ENCODE measurements around the gene RHBDL2.
"Not testable (repeated sequence)": the region's sequence is repeated elsewhere in the genome, so short reads cannot be mapped to it uniquely, and the experiment has no call there.

The RHBDL2 gene

DNA sequence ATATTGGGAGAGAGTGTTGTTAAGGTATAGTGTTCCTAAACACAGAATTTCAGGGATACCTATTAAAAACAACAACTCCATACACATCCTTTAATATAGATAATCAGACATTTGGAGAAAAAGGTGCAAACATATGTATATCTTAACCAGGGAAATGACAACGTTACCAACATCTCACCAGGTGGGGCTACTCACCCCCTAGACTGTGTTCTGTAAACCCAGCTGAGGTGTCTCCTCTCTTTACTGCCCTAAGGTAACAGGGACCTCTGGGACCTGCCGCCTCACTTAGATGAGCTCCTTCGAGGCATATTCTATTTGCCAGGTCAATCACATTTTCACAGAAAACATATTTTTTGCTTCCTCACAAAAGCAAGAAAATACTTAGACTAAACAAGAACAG, 95.4 kb downstream of the RHBDL2 start:
- H3K36me3 ChIP-seq (ENCODE audit: insufficient read depth, low read length): peaks cover 43% of the 10 kb centered on the region
- no peaks in the 10 kb centered on the region for H3K4me1 ChIP-seq (ENCODE audit: insufficient read depth, low read length)
- no peak overlapping the region for H3K9ac ChIP-seq (ENCODE audit: low read length)
- no peak overlapping the region for H3K4me3 ChIP-seq (ENCODE audit: low read depth in 1 of 2, low read length in 2 of 2)
- H3K9me3 ChIP-seq (ENCODE audit: low read length): no peaks in the 10 kb centered on the region
- no peak overlapping the region for H3K27ac ChIP-seq (ENCODE audit: low read depth, low read length)
- no peaks in the 10 kb centered on the region for H3K27me3 ChIP-seq (ENCODE audit: control insufficient read depth in 1 of 2, insufficient read depth in 2 of 2, low read length in 2 of 2)

- not testable (repeated sequence) for H3K9ac ChIP-seq (ENCODE audit: low read length); H3K27me3 ChIP-seq (ENCODE audit: control insufficient read depth in 1 of 2, insufficient read depth in 2 of 2, low read length in 2 of 2); H3K4me3 ChIP-seq (ENCODE audit: low read depth in 1 of 2, low read length in 2 of 2); H3K27ac ChIP-seq (ENCODE audit: low read depth, low read length); H3K9me3 ChIP-seq (ENCODE audit: low read length); H3K4me1 ChIP-seq (ENCODE audit: insufficient read depth, low read length)
- H3K36me3 ChIP-seq (ENCODE audit: insufficient read depth, low read length): peaks cover 46% of the 10 kb centered on the region
Measured at GRCh38 chr1:38845088-38845487, 96.5 kb downstream of the RHBDL2 start.

DNA sequence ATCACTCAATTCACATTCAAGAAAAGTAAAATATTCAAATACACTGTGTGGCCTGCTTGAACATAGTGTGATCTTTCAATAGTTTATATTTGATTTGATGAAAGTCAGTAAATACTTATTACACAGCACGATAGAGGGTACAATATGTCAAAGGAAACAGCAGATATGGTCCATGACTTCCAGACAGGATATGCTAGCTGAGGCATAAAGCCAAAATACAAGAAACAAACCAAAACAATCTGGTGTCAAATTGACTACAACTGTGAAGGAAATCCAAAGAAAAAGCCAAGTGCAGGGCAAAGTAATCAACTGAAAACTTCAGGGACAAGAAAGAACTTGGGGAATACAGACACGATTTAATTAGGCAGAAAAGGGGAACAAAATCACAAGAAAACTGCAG, 101.3 kb downstream of the RHBDL2 start:
- H3K9ac ChIP-seq (ENCODE audit: low read length): no peak overlapping the region
- H3K4me3 ChIP-seq (ENCODE audit: low read depth in 1 of 2, low read length in 2 of 2): no peak overlapping the region
- H3K36me3 ChIP-seq (ENCODE audit: insufficient read depth, low read length): peaks cover 33% of the 10 kb centered on the region
- H3K9me3 ChIP-seq (ENCODE audit: low read length): no peaks in the 10 kb centered on the region
- H3K27me3 ChIP-seq (ENCODE audit: control insufficient read depth in 1 of 2, insufficient read depth in 2 of 2, low read length in 2 of 2): no peaks in the 10 kb centered on the region
- no peaks in the 10 kb centered on the region for H3K4me1 ChIP-seq (ENCODE audit: insufficient read depth, low read length)
- no peak overlapping the region for H3K27ac ChIP-seq (ENCODE audit: low read depth, low read length)

DNA sequence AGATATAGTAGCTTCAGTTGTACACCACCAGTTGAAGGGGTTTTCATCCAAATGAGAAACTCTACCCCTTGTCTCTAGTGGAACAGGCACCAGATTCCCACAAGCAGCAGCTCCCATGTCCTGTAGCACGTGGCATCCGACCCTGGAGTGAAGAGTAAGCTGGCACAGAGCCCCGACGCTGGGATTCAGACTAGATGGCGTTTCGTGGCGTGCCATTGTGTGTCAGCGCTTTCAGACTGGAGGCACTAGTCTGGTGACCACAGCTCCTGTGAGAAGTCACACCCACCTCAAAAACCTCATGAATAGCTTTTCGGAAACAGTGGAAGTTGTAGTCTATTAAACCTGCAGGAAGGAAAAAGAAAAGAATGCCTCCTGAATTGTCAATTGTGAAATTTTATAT, 102.3 kb downstream of the RHBDL2 start:
- peaks cover 29% of the 10 kb centered on the region for H3K36me3 ChIP-seq (ENCODE audit: insufficient read depth, low read length)
- H3K4me3 ChIP-seq (ENCODE audit: low read depth in 1 of 2, low read length in 2 of 2): no peak overlapping the region
- no peaks in the 10 kb centered on the region for H3K27me3 ChIP-seq (ENCODE audit: control insufficient read depth in 1 of 2, insufficient read depth in 2 of 2, low read length in 2 of 2)
- no peaks in the 10 kb centered on the region for H3K4me1 ChIP-seq (ENCODE audit: insufficient read depth, low read length)
- H3K27ac ChIP-seq (ENCODE audit: low read depth, low read length): no peak overlapping the region
- no peaks in the 10 kb centered on the region for H3K9me3 ChIP-seq (ENCODE audit: low read length)
- H3K9ac ChIP-seq (ENCODE audit: low read length): no peak overlapping the region

GRCh38 chr1:38836316-38836715, 105.3 kb downstream of the RHBDL2 start:
- peaks cover 22% of the 10 kb centered on the region for H3K36me3 ChIP-seq (ENCODE audit: insufficient read depth, low read length)
- not testable (repeated sequence) for H3K9ac ChIP-seq (ENCODE audit: low read length); H3K4me1 ChIP-seq (ENCODE audit: insufficient read depth, low read length); H3K27ac ChIP-seq (ENCODE audit: low read depth, low read length); H3K9me3 ChIP-seq (ENCODE audit: low read length); H3K4me3 ChIP-seq (ENCODE audit: low read depth in 1 of 2, low read length in 2 of 2); H3K27me3 ChIP-seq (ENCODE audit: control insufficient read depth in 1 of 2, insufficient read depth in 2 of 2, low read length in 2 of 2)

All from muscle layer of colon (tissue), 2 donors.